H4 (cell line): ENCODE measurements around the gene ABCF3. TPM values are rescaled to one million over a fixed set of nuclear protein-coding genes. Genes with fewer than 3 reads are reported as not detected.

ENCODE experiments used
- DNase-seq: peaks from one replicate; pipeline ENCODE4 v3.0.0-alpha.2; 2015; ENCODE audit warnings: low spot score
- total RNA-seq: library from RNA; depleted of rRNA; stranded (reverse); fragments of >200 nt; shearing (Covaris generic); gene quantifications from 2 replicates; pipeline ENCODE4 v1.2.3, GENCODE V29; 2014

ABCF3 gene
- total RNA-seq, 1 experiment from 2014 or later: 36.8 TPM

- no peak for DNase-seq
Observed at GRCh38 chr3:184168363-184169120, 17.5 kb upstream of the ABCF3 start.

GRCh38 chr3:184169896-184170875 lies 15.8 kb upstream of the ABCF3 start:
- DNase-seq: no peak

- DNase-seq: no peak
Observed at GRCh38 chr3:184171562-184171961, 14.4 kb upstream of the ABCF3 start.

- DNase-seq: no peak
Observed at GRCh38 chr3:184172681-184173373, 13.2 kb upstream of the ABCF3 start.

DNA sequence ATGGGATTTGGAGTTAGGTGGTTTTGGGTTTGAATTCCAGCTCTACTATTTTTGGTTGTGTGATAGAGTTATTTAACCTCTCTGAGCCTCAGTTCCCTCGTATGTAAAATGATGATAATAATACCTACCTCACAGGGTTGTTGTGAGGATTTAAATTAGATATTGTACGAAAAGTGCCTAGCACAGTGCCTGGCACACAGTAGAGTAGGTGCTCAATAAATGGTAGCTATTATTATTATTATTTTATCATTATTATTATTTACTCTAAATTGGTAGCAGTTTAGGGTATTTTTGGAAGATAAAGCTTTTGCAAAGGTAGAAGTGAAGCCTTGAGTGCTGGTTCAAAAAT lies 12.7 kb upstream of the ABCF3 start:
- DNase-seq: no peak

GRCh38 chr3:184174284-184174645 lies 11.7 kb upstream of the ABCF3 start:
- no peak for DNase-seq

GRCh38 chr3:184174646-184175492 lies 11.1 kb upstream of the ABCF3 start, which contains the start of gene AP2M1:
TSS of gene AP2M1 (plus strand) at chr3:184174855. CDS start at chr3:184176994, 2,139 bp downstream.
- DNase-seq: peak; percentile 99

DNA sequence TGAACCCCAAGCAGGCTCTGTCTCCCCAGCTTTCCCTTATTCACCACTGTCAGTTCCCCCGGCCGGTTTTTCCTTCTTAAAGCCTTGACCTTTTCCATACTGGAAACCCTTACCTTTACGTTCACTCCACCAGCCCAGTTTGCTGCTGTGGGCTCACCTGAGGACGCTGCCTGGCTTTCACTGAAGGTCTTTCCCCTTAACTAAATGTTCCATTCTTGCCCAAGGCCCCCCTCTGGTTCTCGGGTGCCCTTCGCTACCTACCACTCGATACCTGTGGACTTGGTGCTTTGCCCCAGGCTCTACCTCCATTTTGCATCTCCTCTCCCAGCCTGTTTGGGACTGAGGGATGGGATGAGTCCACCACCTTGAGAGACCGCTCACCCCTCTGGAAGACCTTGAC lies 10.5 kb upstream of the ABCF3 start:
- no peak for DNase-seq

GRCh38 chr3:184175981-184176376 lies 10.0 kb upstream of the ABCF3 start:
- DNase-seq: no peak

DNA sequence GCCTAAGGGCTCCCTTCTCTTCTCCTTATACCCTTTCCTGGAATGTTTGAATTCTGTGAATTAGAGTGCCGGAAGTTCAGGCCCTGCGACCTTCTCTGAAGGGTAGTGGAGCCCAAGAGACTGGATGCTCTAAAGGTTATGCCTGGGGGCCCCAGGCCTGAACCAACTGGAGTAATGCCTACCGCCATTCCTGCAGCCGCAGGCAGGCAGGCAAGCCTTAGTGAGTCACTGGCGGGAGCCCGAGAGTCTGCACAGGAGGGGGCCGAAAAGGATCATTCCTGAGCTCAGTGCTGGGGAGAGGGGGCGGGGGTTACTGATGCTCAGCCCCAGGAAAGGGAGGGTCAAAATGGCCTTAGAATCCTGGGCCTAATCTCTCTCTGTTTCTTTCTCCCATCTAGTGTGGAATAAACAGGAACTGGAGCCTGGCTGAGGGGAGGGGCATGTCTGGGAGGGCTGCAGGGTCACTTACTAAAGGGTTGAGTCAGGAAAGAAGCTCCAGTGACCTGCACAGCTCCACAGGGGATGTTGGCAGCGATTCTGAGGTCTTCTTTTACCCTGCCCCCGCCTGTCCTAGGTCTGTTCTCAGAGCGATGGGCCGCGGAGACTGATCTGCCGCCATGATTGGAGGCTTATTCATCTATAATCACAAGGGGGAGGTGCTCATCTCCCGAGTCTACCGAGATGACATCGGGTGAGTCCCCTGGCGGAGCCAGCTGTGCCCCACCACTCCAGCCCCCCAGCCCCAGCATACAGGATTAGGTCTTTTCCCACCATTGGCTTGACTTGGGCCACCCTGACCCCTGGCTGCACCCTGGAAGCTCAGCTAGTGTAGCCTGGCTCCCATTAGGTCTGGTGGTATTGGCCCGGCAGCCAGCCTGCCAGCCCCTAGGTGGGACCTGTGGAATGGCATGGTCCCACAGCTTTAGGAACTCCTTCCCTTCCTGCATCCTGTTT lies 9.3 kb upstream of the ABCF3 start:
- peak; percentile 93 for DNase-seq

GRCh38 chr3:184177331-184177731 lies 8.7 kb upstream of the ABCF3 start:
- no peak for DNase-seq

- no peak for DNase-seq
Observed at GRCh38 chr3:184177767-184178306, 8.2 kb upstream of the ABCF3 start.

- DNase-seq: no peak
Observed at GRCh38 chr3:184178521-184179138, 7.4 kb upstream of the ABCF3 start.

GRCh38 chr3:184180165-184180564 lies 5.8 kb upstream of the ABCF3 start:
- DNase-seq: no peak

DNA sequence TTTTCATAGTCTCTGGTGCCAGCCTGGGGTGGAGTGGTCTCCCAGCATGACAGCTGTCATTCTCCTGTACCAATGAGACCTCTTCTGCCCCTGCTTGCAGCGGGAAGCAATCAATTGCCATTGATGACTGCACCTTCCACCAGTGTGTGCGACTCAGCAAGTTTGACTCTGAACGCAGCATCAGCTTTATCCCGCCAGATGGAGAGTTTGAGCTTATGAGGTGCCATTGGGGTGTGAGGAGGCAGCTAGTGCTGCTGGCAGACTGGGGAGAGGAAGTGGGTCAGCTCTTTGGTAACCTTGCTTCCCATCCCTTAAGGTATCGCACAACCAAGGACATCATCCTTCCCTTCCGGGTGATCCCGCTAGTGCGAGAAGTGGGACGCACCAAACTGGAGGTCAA lies 4.4 kb upstream of the ABCF3 start:
- no peak for DNase-seq

DNA sequence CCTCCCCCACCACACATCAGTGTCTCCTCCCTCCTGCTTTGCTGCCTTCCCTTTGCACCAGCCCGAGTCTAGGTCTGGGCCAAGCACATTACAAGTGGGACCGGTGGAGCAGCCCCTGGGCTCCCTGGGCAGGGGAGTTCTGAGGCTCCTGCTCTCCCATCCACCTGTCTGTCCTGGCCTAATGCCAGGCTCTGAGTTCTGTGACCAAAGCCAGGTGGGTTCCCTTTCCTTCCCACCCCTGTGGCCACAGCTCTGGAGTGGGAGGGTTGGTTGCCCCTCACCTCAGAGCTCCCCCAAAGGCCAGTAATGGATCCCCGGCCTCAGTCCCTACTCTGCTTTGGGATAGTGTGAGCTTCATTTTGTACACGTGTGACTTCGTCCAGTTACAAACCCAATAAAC lies 2.3 kb upstream of the ABCF3 start:
- DNase-seq: no peak

- no peak for DNase-seq
Observed at GRCh38 chr3:184184546-184185230, 1.3 kb upstream of the ABCF3 start.

GRCh38 chr3:184185461-184186183 lies 377 bp upstream of the ABCF3 start:
- DNase-seq: peak; percentile 99
